ENCODE measurements around the gene RIMKLB.

Gene RIMKLB

DNA sequence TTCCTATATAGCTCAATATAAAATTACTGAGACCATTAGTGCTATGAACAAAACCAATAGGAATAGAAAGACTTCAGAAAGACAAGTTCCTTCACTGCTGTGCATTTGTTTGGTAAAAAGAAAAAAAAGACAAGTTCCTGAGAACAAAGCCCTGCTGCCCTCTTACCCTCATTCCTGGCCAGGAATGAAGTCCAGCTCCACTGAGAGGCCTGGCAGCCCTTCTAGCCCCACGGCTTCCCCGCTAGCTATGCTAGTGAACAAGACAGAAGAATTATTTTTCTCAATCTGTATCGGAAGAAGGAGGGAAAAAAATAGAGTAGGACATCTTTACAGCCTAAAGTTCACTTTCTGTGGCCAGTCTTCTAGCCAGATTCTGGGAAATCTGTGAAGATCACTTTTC, 36.8 kb upstream of the RIMKLB start:
- no peaks in the 10 kb centered on the region; the same call in 1 of the 2 replicates for H3K36me3 ChIP-seq (ENCODE audit: insufficient read depth)
- no peak overlapping the region for H3K4me2 ChIP-seq
- H3K27ac ChIP-seq = no peak overlapping the region
- no peak overlapping the region for H2AFZ ChIP-seq (ENCODE audit: low read depth)
- H4K20me1 ChIP-seq (ENCODE audit: insufficient read depth) = no peaks in the 10 kb centered on the region
- TF ChIP-seq, protein P1, sequence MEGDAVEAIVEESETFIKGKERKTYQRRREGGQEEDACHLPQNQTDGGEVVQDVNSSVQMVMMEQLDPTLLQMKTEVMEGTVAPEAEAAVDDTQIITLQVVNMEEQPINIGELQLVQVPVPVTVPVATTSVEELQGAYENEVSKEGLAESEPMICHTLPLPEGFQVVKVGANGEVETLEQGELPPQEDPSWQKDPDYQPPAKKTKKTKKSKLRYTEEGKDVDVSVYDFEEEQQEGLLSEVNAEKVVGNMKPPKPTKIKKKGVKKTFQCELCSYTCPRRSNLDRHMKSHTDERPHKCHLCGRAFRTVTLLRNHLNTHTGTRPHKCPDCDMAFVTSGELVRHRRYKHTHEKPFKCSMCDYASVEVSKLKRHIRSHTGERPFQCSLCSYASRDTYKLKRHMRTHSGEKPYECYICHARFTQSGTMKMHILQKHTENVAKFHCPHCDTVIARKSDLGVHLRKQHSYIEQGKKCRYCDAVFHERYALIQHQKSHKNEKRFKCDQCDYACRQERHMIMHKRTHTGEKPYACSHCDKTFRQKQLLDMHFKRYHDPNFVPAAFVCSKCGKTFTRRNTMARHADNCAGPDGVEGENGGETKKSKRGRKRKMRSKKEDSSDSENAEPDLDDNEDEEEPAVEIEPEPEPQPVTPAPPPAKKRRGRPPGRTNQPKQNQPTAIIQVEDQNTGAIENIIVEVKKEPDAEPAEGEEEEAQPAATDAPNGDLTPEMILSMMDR (conservative IDR thresholded peaks at IDR 0.05; ENCODE audit: low read depth, low read length) = no peak
- no peaks in the 10 kb centered on the region for H3K4me1 ChIP-seq (ENCODE audit: low read depth, poor library complexity, severe bottlenecking)
- no peak overlapping the region for H3K4me3 ChIP-seq (IDR thresholded peaks at IDR 0.05; ENCODE audit: insufficient read depth, low read depth, low read length)
- no peaks in the 10 kb centered on the region for H3K79me2 ChIP-seq (ENCODE audit: insufficient read depth, low read depth)
- no peak overlapping the region for H3K9ac ChIP-seq
- H3K27me3 ChIP-seq (ENCODE audit: insufficient read depth, low read depth) = no peaks in the 10 kb centered on the region

DNA sequence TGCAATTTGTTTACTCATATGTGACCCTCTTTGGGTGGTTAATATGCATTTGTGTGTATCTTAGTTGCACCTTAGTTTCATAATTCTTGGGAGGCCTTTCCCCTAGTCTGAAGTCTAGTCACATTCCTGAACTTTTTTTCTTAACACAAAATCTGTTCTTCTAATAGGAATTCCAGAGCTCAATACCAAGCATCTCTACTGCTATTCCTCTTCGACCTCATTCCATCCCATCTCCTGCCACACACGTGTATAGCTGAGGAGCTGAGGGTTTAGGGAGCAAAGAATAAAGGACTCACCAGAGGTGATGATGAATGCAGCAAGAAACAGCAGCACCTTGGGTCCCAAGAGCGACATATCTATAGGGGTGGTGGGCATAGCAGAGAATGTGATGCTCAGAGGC, 36.0 kb upstream of the RIMKLB start:
- H3K9ac ChIP-seq = no peak overlapping the region
- H3K27ac ChIP-seq = no peak overlapping the region
- H3K4me1 ChIP-seq (ENCODE audit: low read depth, poor library complexity, severe bottlenecking) = no peaks in the 10 kb centered on the region
- TF ChIP-seq, protein P1 (conservative IDR thresholded peaks at IDR 0.05; ENCODE audit: low read depth, low read length) = no peak
- no peaks in the 10 kb centered on the region for H3K79me2 ChIP-seq (ENCODE audit: insufficient read depth, low read depth)
- no peak overlapping the region for H2AFZ ChIP-seq (ENCODE audit: low read depth)
- no peaks in the 10 kb centered on the region for H3K27me3 ChIP-seq (ENCODE audit: insufficient read depth, low read depth)
- H3K4me2 ChIP-seq = no peak overlapping the region
- no peaks in the 10 kb centered on the region; the same call in 1 of the 2 replicates for H3K36me3 ChIP-seq (ENCODE audit: insufficient read depth)
- H4K20me1 ChIP-seq (ENCODE audit: insufficient read depth) = no peaks in the 10 kb centered on the region
- H3K4me3 ChIP-seq (IDR thresholded peaks at IDR 0.05; ENCODE audit: insufficient read depth, low read depth, low read length) = no peak overlapping the region

DNA sequence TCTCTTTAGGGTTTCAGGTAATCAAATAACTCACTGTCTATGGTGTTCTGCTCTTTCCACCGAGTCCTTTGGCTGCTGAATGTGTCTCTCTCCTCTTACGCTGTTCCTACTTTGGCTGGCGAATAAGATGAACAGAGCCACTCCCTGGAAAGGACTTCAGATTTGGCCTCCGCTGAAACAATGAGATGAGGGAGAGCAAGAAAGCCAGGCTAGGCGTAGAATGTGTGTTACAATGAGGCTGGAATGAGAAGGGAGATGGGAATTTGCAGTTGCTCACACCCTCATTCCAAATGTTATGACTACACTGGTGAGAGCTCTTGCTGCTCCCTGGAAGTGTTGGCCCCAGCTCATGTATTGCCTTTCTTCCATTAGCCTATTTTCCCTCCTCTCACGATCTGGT, 35.2 kb upstream of the RIMKLB start, which contains the start of gene MFAP5:
Gene MFAP5, minus strand, starts transcription at position 234 of the 400 bp plus-strand sequence. CDS start 722 bp downstream, outside the sequence.
- no peaks in the 10 kb centered on the region; the same call in 1 of the 2 replicates for H3K36me3 ChIP-seq (ENCODE audit: insufficient read depth)
- no peak within 1 kb of the TSS for H3K4me3 ChIP-seq (IDR thresholded peaks at IDR 0.05; ENCODE audit: insufficient read depth, low read depth, low read length)
- no peak within 1 kb of the TSS for H3K9ac ChIP-seq
- H3K4me2 ChIP-seq = no peak within 1 kb of the TSS
- no peak within 1 kb of the TSS for H3K27ac ChIP-seq
- H4K20me1 ChIP-seq (ENCODE audit: insufficient read depth) = no peaks in the 10 kb centered on the region
- no peak within 1 kb of the TSS for H2AFZ ChIP-seq (ENCODE audit: low read depth)
- no peaks in the 10 kb centered on the region for H3K4me1 ChIP-seq (ENCODE audit: low read depth, poor library complexity, severe bottlenecking)
- no peaks in the 10 kb centered on the region for H3K79me2 ChIP-seq (ENCODE audit: insufficient read depth, low read depth)
- TF ChIP-seq, protein P1 (conservative IDR thresholded peaks at IDR 0.05; ENCODE audit: low read depth, low read length) = no peak
- H3K27me3 ChIP-seq (ENCODE audit: insufficient read depth, low read depth) = no peaks in the 10 kb centered on the region

DNA sequence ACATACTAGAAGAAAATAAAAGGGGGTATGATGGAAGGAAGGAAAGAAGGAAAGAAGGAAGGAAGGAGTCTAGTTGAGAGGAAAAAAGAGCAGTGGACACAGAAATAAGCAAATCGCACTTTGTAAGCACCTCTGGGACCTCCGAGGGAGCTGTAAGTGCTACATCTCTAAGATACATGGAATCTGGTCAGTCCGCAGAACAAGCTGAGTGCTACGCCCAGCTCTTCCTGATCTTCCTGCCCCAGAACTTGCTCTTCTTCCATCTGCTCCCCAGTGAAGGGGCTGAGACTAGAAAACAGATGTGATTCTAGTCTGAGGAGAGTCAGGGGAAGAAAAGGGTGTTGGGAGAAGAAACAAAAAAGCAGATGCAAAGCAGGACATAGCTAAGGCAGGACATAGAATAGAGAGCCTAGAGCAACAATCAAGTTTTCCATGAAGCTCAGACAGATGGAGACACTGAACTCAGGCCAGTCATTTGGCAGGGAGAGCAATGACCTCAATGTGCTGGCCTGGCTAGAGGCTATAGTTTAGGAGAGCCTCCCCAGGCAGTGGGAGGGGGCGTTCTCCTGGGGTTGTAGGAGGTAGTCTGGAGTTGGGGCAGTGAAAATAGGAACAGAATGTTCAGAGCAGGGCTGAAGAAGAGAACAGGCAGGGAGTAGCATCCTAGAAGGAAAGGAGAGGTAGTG, 33.4 kb upstream of the RIMKLB start:
- Histone ChIP-seq H3K9ac (no peak overlapping the region), H3K79me2 (ENCODE audit: insufficient read depth, low read depth) (no peaks in the 10 kb centered on the region), H3K27ac (no peak overlapping the region), H3K36me3 (ENCODE audit: insufficient read depth) (no peaks in the 10 kb centered on the region; the same call in 1 of the 2 replicates), H4K20me1 (ENCODE audit: insufficient read depth) (no peaks in the 10 kb centered on the region), H3K27me3 (ENCODE audit: insufficient read depth, low read depth) (no peaks in the 10 kb centered on the region), H3K4me1 (ENCODE audit: low read depth, poor library complexity, severe bottlenecking) (no peaks in the 10 kb centered on the region), H2AFZ (ENCODE audit: low read depth) (no peak overlapping the region), H3K4me2 (no peak overlapping the region), H3K4me3 (IDR thresholded peaks at IDR 0.05; ENCODE audit: insufficient read depth, low read depth, low read length) (no peak overlapping the region)
- TF ChIP-seq, protein P1 (conservative IDR thresholded peaks at IDR 0.05; ENCODE audit: low read depth, low read length) = no peak
